Activated CD4-positive, alpha-beta T cell treated with anti-CD3 and anti-CD28 coated beads, Interleukin-2, amount 10 ng/mL, durations not matched to agents 7 days and 5 days (primary cell): Measurements from ENCODE around the gene LANCL2. TPM values are rescaled to one million over a fixed set of nuclear protein-coding genes. Genes with fewer than 3 reads are reported as not detected.
A peak's percentile ranks its signal among the peaks of the same experiment; 100 is the strongest.

Experiments
- CTCF ChIA-PET: fragments of 350-600 bp; sonication (Branson Sonifier 250); formaldehyde crosslinking; loops from one replicate; lab custom pipeline; 2021; ENCODE audit warnings: antibody characterized with exemption; lab: Charles Lee
- POLR2A ChIA-PET: fragments of 350-600 bp; sonication (Branson Sonifier 250); formaldehyde crosslinking; loops from one replicate; lab custom pipeline; 2021; ENCODE audit warnings: antibody characterized with exemption; lab: Charles Lee
- DNase-seq: peaks from one replicate; pipeline ENCODE4 v3.0.0-alpha.2; 2020
- H3K27ac Mint-ChIP-seq: one replicate; pipeline ENCODE4 v1.8.0; 2021; ENCODE audit warnings: mild to moderate bottlenecking, moderate library complexity, mixed read lengths
- H3K27me3 Mint-ChIP-seq: one replicate; pipeline ENCODE4 v1.8.0; 2021; ENCODE audit warnings: mixed read lengths
- H3K36me3 Mint-ChIP-seq: one replicate; pipeline ENCODE4 v1.8.0; 2021; ENCODE audit warnings: low read depth, mixed read lengths
- H3K4me1 Mint-ChIP-seq: one replicate; pipeline ENCODE4 v1.8.0; 2021; ENCODE audit warnings: mixed read lengths
- H3K4me3 Mint-ChIP-seq: one replicate; pipeline ENCODE4 v1.8.0; 2021; ENCODE audit warnings: mild to moderate bottlenecking, moderate library complexity, mixed read lengths
- H3K9me3 Mint-ChIP-seq: one replicate; pipeline ENCODE4 v1.8.0; 2021; ENCODE audit warnings: mixed read lengths
- total RNA-seq, 2 experiments: library from RNA; stranded (reverse); gene quantifications; one replicate each; pipeline ENCODE4 v1.2.3, GENCODE V29; 2021

The LANCL2 gene
- total RNA-seq, 2 experiments from 2014 or later, result 10.3 to 12.3 TPM

GRCh38 chr7:55449205-55449991 lies 84.3 kb downstream of the LANCL2 start:
- DNase-seq, result no peak
- no peaks in the 10 kb centered on the region for H3K27me3 Mint-ChIP-seq
- no peaks in the 10 kb centered on the region for H3K9me3 Mint-ChIP-seq
- no peak overlapping the region for H3K27ac Mint-ChIP-seq
- POLR2A ChIA-PET, result no interaction called here
- H3K4me1 Mint-ChIP-seq, result peaks cover 13% of the 10 kb centered on the region
- H3K4me3 Mint-ChIP-seq, result no peak overlapping the region
- CTCF ChIA-PET, result no interaction called here
- H3K36me3 Mint-ChIP-seq, result peaks cover 23% of the 10 kb centered on the region

DNA sequence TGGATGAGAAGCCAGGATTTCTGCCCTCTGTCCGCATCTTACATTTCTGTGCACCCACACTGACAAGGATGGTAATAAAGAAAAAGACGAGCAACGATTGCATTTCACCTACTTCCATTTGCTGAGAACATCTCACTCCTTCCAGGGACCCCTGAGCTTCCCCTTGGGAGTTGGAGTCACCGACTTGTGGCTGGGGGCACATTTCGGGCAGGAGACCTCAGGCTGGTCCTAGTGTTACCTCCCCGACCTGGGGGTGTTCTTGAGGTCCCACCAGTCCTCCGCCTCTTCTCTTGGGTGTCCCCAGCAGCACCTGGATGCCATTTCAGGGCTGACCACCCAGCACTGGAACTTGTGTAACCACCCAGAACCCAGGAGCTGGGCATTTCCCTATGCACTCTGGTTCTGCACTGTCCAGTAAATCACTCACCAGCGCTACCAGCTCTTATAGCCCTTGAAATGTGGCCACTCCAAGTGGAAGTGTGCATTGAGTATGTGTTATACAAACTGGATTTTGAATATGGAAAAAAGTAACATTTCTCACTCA lies 84.9 kb downstream of the LANCL2 start:
- no peaks in the 10 kb centered on the region for H3K9me3 Mint-ChIP-seq
- H3K27ac Mint-ChIP-seq, result no peak overlapping the region
- H3K36me3 Mint-ChIP-seq, result peaks cover 29% of the 10 kb centered on the region
- H3K4me1 Mint-ChIP-seq, result peaks cover 17% of the 10 kb centered on the region
- H3K4me3 Mint-ChIP-seq, result no peak overlapping the region
- ChIA-PET CTCF (no interaction called here), POLR2A (no interaction called here)
- H3K27me3 Mint-ChIP-seq, result no peaks in the 10 kb centered on the region
- no peak for DNase-seq

DNA sequence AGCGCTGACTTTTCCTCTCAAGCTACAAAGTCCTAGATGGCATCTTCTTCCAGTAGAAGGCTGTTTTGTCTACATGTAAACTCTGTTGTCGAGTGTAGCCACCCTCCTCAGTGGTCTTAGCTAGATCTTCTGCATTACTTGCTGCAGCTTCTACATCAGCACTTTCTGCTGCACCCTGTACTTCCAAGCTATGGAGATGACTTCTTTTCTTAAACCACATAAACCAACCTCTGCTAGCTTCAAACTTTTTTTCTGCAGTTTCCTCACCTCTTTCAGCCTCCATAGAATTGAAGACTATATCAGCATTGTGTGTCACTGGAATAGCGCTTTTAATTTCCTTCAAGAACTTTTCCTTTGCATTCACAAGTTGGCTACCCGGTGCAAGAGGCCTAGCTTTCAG lies 87.8 kb downstream of the LANCL2 start:
- H3K4me3 Mint-ChIP-seq, result no peak overlapping the region
- peaks cover 17% of the 10 kb centered on the region for H3K9me3 Mint-ChIP-seq

DNA sequence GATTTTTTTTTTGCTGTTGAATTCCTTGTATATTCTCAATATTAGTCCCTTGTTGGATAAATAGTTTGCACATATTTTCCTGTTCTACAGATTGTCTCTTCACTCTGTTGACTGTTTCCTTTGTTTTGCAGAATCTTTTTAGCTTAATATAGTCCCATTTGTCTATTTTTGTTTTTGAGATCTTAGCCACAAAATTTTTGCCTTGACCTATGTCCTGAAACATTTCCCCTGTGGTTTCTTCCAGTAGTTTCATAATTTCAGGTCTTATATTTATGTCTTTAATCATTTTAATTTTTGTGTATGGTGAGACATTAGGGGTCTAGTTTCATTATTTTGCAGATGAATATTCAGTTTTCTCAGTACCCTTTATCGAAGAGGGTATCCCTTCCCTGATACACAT lies 92.7 kb downstream of the LANCL2 start:
- peaks cover 45% of the 10 kb centered on the region for H3K9me3 Mint-ChIP-seq
- POLR2A ChIA-PET, result no interaction called here
- peaks cover 35% of the 10 kb centered on the region for H3K4me1 Mint-ChIP-seq
- no peaks in the 10 kb centered on the region for H3K27me3 Mint-ChIP-seq
- no peak overlapping the region for H3K4me3 Mint-ChIP-seq
- CTCF ChIA-PET, result no interaction called here
- DNase-seq, result no peak
- no peak overlapping the region for H3K27ac Mint-ChIP-seq
- peaks cover 63% of the 10 kb centered on the region for H3K36me3 Mint-ChIP-seq

More for the DNA sequence above, 87.8 kb downstream of the LANCL2 start:
- POLR2A ChIA-PET, result no interaction called here
- CTCF ChIA-PET, result interaction anchor here (1.0 kb wide), 1 partner anchor 49 kb away, joined by 3 read pairs; no protein-coding TSS in a partner anchor
- DNase-seq, result no peak
- peaks cover 44% of the 10 kb centered on the region for H3K36me3 Mint-ChIP-seq
- peaks cover 25% of the 10 kb centered on the region for H3K4me1 Mint-ChIP-seq
- H3K27ac Mint-ChIP-seq, result no peak overlapping the region
- H3K27me3 Mint-ChIP-seq, result no peaks in the 10 kb centered on the region

- Mint-ChIP-seq H3K27ac (no peak overlapping the region), H3K27me3 (no peaks in the 10 kb centered on the region), H3K9me3 (peaks cover 48% of the 10 kb centered on the region), H3K4me3 (no peak overlapping the region), H3K36me3 (peaks cover 63% of the 10 kb centered on the region), H3K4me1 (peaks cover 34% of the 10 kb centered on the region)
- no peak for DNase-seq
- ChIA-PET POLR2A (no interaction called here), CTCF (no interaction called here)
These were observed 93.2 kb downstream of the LANCL2 start for GRCh38 chr7:55458351-55458750.

DNA sequence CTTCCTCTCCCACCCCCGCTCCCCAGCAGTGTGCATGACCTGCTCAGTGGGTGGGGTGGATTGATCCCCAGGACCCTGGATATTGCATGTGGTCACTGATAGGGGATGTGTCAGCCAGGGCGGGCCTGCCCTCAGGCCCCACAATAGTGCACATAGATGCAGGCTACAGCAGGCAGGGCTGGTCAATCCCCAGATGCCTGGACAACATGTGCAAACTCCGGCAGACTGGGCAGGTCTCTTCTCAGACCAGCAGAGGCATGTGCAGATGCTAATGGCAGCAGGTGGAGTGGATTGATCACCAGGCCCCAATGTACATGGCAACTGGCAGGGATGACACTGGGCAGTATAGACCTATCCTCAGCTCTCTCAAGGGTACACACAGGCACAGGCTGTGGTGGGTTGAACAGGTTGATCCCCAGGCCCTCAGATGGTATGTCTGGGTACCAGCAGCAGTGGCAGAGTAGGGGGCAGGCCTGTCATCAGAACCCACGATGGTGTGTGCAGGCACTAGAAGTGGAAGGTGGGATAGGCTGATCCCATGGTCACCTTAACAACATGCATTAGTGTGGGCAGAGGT lies 98.6 kb downstream of the LANCL2 start:
- POLR2A ChIA-PET, result no interaction called here

GRCh38 chr7:55464422-55464821 lies 99.3 kb downstream of the LANCL2 start:
- Mint-ChIP-seq H3K4me1 (peaks cover 53% of the 10 kb centered on the region), H3K27me3 (no peaks in the 10 kb centered on the region), H3K36me3 (peaks cover 79% of the 10 kb centered on the region), H3K9me3 (peaks cover 35% of the 10 kb centered on the region), H3K4me3 (no peak overlapping the region), H3K27ac (peak overlapping the region; percentile 76)
- DNase-seq, result no peak
- CTCF ChIA-PET, result no interaction called here
- POLR2A ChIA-PET, result no interaction called here

More for the DNA sequence above, 98.6 kb downstream of the LANCL2 start:
- Mint-ChIP-seq H3K27ac (peak overlapping the region; percentile 68), H3K4me3 (no peak overlapping the region), H3K4me1 (peaks cover 46% of the 10 kb centered on the region), H3K27me3 (no peaks in the 10 kb centered on the region), H3K9me3 (peaks cover 42% of the 10 kb centered on the region), H3K36me3 (peaks cover 80% of the 10 kb centered on the region)
- DNase-seq, result no peak
- CTCF ChIA-PET, result no interaction called here

DNA sequence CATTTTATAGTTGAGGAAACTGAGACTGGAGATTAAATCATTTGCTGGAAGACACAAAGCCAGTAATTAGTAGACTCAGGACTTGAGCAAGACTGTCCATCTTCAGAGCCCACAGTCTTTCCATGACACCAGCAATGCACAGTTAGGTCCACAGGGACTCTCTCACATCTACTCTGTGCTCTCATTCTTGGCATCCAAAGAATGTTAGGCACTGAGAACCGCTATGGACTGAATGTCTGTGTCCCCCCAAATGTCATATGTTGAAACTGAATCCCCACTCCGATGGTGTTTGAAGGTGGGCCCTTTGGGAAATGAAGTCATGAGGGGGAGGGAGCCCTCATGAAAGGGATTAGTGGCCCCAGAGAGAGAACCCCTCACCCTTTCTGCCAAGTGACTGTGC lies 100.6 kb downstream of the LANCL2 start:
- no peak overlapping the region for H3K27ac Mint-ChIP-seq
- H3K9me3 Mint-ChIP-seq, result peaks cover 26% of the 10 kb centered on the region
- peaks cover 75% of the 10 kb centered on the region for H3K36me3 Mint-ChIP-seq
- no peaks in the 10 kb centered on the region for H3K27me3 Mint-ChIP-seq
- H3K4me3 Mint-ChIP-seq, result no peak overlapping the region
- no peak for DNase-seq
- CTCF ChIA-PET, result interaction anchor here (0.6 kb wide), 1 partner anchor 168 kb away, joined by 3 read pairs; no protein-coding TSS in a partner anchor
- POLR2A ChIA-PET, result no interaction called here
- H3K4me1 Mint-ChIP-seq, result peaks cover 64% of the 10 kb centered on the region

- H3K36me3 Mint-ChIP-seq, result peaks cover 72% of the 10 kb centered on the region
- peaks cover 18% of the 10 kb centered on the region for H3K9me3 Mint-ChIP-seq
- no peak overlapping the region for H3K4me3 Mint-ChIP-seq
- H3K27ac Mint-ChIP-seq, result peak overlapping the region; percentile 92
- ChIA-PET POLR2A (no interaction called here), CTCF (interaction anchor here (0.5 kb wide), 1 partner anchor 34 kb away, joined by 3 read pairs; no protein-coding TSS in a partner anchor)
- no peak for DNase-seq
- H3K27me3 Mint-ChIP-seq, result no peaks in the 10 kb centered on the region
- H3K4me1 Mint-ChIP-seq, result peaks cover 58% of the 10 kb centered on the region
These were observed 102.0 kb downstream of the LANCL2 start for GRCh38 chr7:55467047-55467593.

GRCh38 chr7:55468495-55468894 lies 103.4 kb downstream of the LANCL2 start:
- ChIA-PET POLR2A (no interaction called here), CTCF (interaction anchor here (0.6 to 1.0 kb wide), 2 partner anchors 25 to 160 kb away, joined by 3 to 5 read pairs; no protein-coding TSS in a partner anchor)
- DNase-seq, result no peak
- Mint-ChIP-seq H3K4me3 (no peak overlapping the region), H3K36me3 (peaks cover 63% of the 10 kb centered on the region), H3K27me3 (no peaks in the 10 kb centered on the region), H3K27ac (peak overlapping the region; percentile 92), H3K9me3 (peaks cover 12% of the 10 kb centered on the region), H3K4me1 (peaks cover 54% of the 10 kb centered on the region)

DNA sequence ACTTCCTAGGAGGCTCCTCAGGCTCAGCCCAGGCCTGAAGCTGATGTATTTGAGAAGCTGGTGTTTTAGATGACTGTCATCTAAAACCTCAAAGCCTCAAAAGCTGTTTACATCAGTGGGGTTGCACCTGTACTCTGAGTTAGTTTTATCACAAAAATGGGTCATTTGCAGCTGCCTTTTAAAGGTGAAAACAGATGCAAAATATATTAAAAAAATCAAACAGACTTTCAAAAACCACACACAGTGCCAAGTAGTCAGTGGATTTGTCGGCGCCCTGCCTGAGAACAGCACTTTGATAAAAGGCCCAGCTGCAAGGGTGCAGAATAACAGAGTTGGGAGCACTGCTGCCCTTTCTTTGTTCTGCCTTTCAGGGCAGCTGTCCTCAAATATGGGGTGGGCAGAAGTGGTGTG lies 104.1 kb downstream of the LANCL2 start:
- H3K27me3 Mint-ChIP-seq, result no peaks in the 10 kb centered on the region
- peak; percentile 64 for DNase-seq
- H3K9me3 Mint-ChIP-seq, result peaks cover 12% of the 10 kb centered on the region
- H3K27ac Mint-ChIP-seq, result peak overlapping the region; percentile 92
- POLR2A ChIA-PET, result no interaction called here
- H3K36me3 Mint-ChIP-seq, result peaks cover 61% of the 10 kb centered on the region
- CTCF ChIA-PET, result interaction anchor here (1.0 kb wide), 1 partner anchor 160 kb away, joined by 3 read pairs; no protein-coding TSS in a partner anchor
- H3K4me1 Mint-ChIP-seq, result peaks cover 55% of the 10 kb centered on the region
- peak overlapping the region; percentile 8 for H3K4me3 Mint-ChIP-seq

DNA sequence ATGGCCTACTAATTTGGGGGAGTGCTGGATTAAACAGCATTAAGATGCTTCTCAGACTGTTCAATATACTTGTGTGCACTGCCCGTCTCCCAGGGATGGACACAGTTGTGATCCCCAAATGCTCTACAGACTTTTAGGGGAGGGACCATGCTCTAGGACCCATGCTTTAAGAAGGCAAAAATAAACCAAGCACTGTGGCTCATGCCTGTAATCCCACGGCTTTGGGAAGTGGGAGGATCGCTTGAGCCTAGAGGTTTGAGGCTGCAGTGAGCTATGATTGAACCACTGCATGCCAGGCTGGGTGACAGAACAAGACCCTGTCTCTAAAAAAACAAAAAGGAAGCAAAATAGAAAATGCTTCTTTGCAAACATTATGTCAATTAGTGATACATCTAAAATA lies 104.6 kb downstream of the LANCL2 start:
- Mint-ChIP-seq H3K9me3 (peaks cover 8% of the 10 kb centered on the region), H3K36me3 (peaks cover 61% of the 10 kb centered on the region), H3K27ac (peak overlapping the region; percentile 92), H3K4me1 (peaks cover 58% of the 10 kb centered on the region), H3K4me3 (peak overlapping the region; percentile 8), H3K27me3 (no peaks in the 10 kb centered on the region)
- no peak for DNase-seq
- ChIA-PET CTCF (interaction anchor here (0.7 kb wide), 1 partner anchor 188 kb away, joined by 3 read pairs; no protein-coding TSS in a partner anchor), POLR2A (no interaction called here)
